Panc1 (cell line): ENCODE results near the gene DCAF15. TPM values are rescaled to one million over a fixed set of nuclear protein-coding genes. Genes with fewer than 3 reads are reported as not detected.
"Not testable (repeated sequence)": the region's sequence is repeated elsewhere in the genome, so short reads cannot be mapped to it uniquely, and the experiment has no call there.

Experiments
- ATAC-seq: fragments of 200-7000 bp; cut with Tn5 transposase; 2 replicates; pipeline ENCODE4 v1.9.1; 2020; ENCODE audit warnings: mild to moderate bottlenecking, moderate library complexity
- BruUV-seq: library from RNA; stranded (reverse); fragments of 400-500 nt; replicated peaks from 2 replicates; lab custom pipeline; 2021; lab: Mats Ljungman, UMichigan
- CTCF ChIA-PET: fragments of 300-600 bp; sonication (Branson Sonifier 250); formaldehyde crosslinking; loops from one replicate; lab custom pipeline; 2022; ENCODE audit warnings: antibody characterized with exemption; lab: Charles Lee
- POLR2A ChIA-PET: fragments of 300-600 bp; sonication (Branson Sonifier 250); formaldehyde crosslinking; loops from one replicate; lab custom pipeline; 2022; ENCODE audit warnings: antibody characterized with exemption; lab: Charles Lee
- DNase-seq: peaks from one replicate; pipeline ENCODE4 v3.0.0-alpha.2; 2010; ENCODE audit warnings: low read depth, low spot score
- H3K27ac ChIP-seq: 2 replicates; pipeline ENCODE4 v1.5.1; 2011; ENCODE audit warnings: mild to moderate bottlenecking, low read length, inconsistent platforms
- H3K27me3 ChIP-seq: fragments of 200-500 bp; sonication (Bioruptor generic); 2 replicates; pipeline ENCODE4 v1.6.0; 2014; ENCODE audit warnings: low read length, inconsistent platforms; ENCODE audit not compliant: control insufficient read depth, insufficient read depth
- H3K36me3 ChIP-seq: fragments of 200-500 bp; sonication (Bioruptor generic); 2 replicates; pipeline ENCODE4 v1.5.1; 2014; ENCODE audit warnings: inconsistent platforms, mild to moderate bottlenecking, low read length, moderate library complexity; ENCODE audit not compliant: control insufficient read depth, insufficient read depth
- H3K4me1 ChIP-seq: 2 replicates; pipeline ENCODE4 v1.5.1; 2011; ENCODE audit warnings: inconsistent platforms, mild to moderate bottlenecking, low read length, moderate library complexity; ENCODE audit not compliant: control insufficient read depth, insufficient read depth
- H3K4me3 ChIP-seq, 2 experiments: 2 replicates each; pipeline ENCODE4 v1.5.1; 2011 to 2012; ENCODE audit warnings: low read depth in 2 of 2, low read length in 2 of 2, mild to moderate bottlenecking in 2 of 2, inconsistent platforms in 1 of 2, moderate library complexity in 1 of 2
- H3K9me3 ChIP-seq: fragments of 200-500 bp; sonication (Bioruptor generic); 2 replicates; pipeline ENCODE4 v1.5.1; 2014; ENCODE audit warnings: low read depth, mild to moderate bottlenecking, inconsistent platforms, low read length, moderate library complexity; ENCODE audit not compliant: control insufficient read depth, insufficient read depth
- CTCF ChIP-seq: fragments of 450-650 bp; IDR thresholded peaks from 2 replicates; pipeline ENCODE4 v1.5.1; 2017; ENCODE audit warnings: mild to moderate bottlenecking
- POLR2AphosphoS5 ChIP-seq: IDR thresholded peaks from 2 replicates; pipeline ENCODE4 v1.6.1; 2012; ENCODE audit warnings: mild to moderate bottlenecking, low read depth, low read length, moderate library complexity
- REST ChIP-seq, 2 experiments: IDR thresholded peaks; 2 replicates each; pipeline ENCODE4 v1.6.1; 2011 to 2012; ENCODE audit warnings: low read depth in 2 of 2, control low read depth in 1 of 2, low read length in 1 of 2, mild to moderate bottlenecking in 1 of 2, moderate library complexity in 1 of 2; ENCODE audit not compliant: insufficient read depth in 1 of 2
- SIN3A ChIP-seq: IDR thresholded peaks from 2 replicates; pipeline ENCODE4 v1.6.1; 2012; ENCODE audit warnings: low read depth, mild to moderate bottlenecking, low read length, moderate library complexity, borderline replicate concordance; ENCODE audit not compliant: insufficient read depth
- TCF7L2 ChIP-seq: IDR thresholded peaks from 2 replicates; pipeline ENCODE4 v1.6.1; 2011; ENCODE audit warnings: mild to moderate bottlenecking, low read depth, low read length, inconsistent platforms
- in situ Hi-C: cut with HindIII; loops from 2 replicates; pipeline ENCODE4 v1.10.0; 2016; ENCODE audit warnings: low sequenced_read_pairs, low pct_unique_long_range_greater_than_20kb
- intact Hi-C: fragments of 100-400 bp; cut with micrococcal nuclease; formaldehyde crosslinking; loops from one replicate; pipeline ENCODE4 v1.10.0; 2022; ENCODE audit not compliant: unreplicated experiment
- total RNA-seq: library from RNA; stranded (reverse); gene quantifications from one replicate; pipeline ENCODE4 v1.2.1, GENCODE V29; 2021; ENCODE audit not compliant: unreplicated experiment

DCAF15 gene
- total RNA-seq, 1 experiment from 2014 or later = 38.8 TPM

GRCh38 chr19:13920940-13921747 is 31.2 kb upstream of the DCAF15 start:
- Histone ChIP-seq H3K27ac (no peak overlapping the region), H3K4me1 (no peaks in the 10 kb centered on the region), H3K27me3 (no peaks in the 10 kb centered on the region), H3K9me3 (no peaks in the 10 kb centered on the region), H3K36me3 (no peaks in the 10 kb centered on the region), H3K4me3 (no peak overlapping the region)
- BruUV-seq = no TSS peak
- in situ Hi-C loops (no loop called here), intact Hi-C loops (no loop called here)
- DNase-seq (no peak), ATAC-seq (peak; percentile 90)
- TF ChIP-seq TCF7L2 (no peak), POLR2AphosphoS5 (no peak), REST (IDR thresholded peaks at IDR 0.05; ENCODE audit: insufficient read depth in 1 of 2, low read depth in 2 of 2, low read length in 1 of 2) (no peak), CTCF (no peak), SIN3A (no peak)
- ChIA-PET CTCF (no interaction called here), POLR2A (no interaction called here)

- ATAC-seq, POLR2A ChIA-PET, intact Hi-C loops, DNase-seq, H3K36me3 ChIP-seq, H3K4me1 ChIP-seq, in situ Hi-C loops, H3K4me3 ChIP-seq, H3K27ac ChIP-seq, H3K27me3 ChIP-seq, H3K9me3 ChIP-seq, BruUV-seq: not testable (repeated sequence)
- CTCF ChIA-PET = interaction anchor here (0.6 kb wide), 1 partner anchor 255 kb away, joined by 11 read pairs; no protein-coding TSS in a partner anchor
Observed at GRCh38 chr19:13922118-13922517, 30.2 kb upstream of the DCAF15 start.
